NB4 (cell line): ENCODE measurements around the gene TMIE.

Experiments
- POLR2A ChIP-seq: IDR thresholded peaks from 2 replicates; pipeline ENCODE4 v1.6.1; 2011; ENCODE audit warnings: mild to moderate bottlenecking; ENCODE audit not compliant: insufficient read length; ENCODE audit errors: extremely low read depth
- TF ChIP-seq, protein P1 (sequence below): IDR thresholded peaks from one replicate; pipeline ENCODE4 v1.5.1; 2012; ENCODE audit warnings: low read depth, low read length
- TF ChIP-seq, protein P2 (sequence below): IDR thresholded peaks from 2 replicates; pipeline ENCODE4 v1.6.1; 2011; ENCODE audit warnings: low read depth, low read length

DNA sequence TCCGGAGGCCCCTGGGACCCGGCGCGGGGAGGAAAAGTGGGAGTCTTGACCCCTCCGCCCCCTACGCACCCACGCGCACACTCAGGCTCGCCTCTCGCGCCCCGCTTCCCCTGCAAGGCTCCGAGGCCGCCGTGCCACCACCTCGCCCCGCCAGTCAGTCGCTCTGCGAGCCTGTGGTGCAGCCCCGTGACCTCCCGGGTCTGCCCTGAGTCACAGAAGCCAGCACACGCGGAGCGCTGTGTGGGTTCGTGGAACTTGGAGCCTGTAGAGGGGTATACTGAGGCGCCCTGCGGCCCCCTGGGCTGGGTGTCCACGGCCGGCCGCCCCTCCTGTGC is 7.3 kb upstream of the TMIE start:
- TF ChIP-seq, protein P1, sequence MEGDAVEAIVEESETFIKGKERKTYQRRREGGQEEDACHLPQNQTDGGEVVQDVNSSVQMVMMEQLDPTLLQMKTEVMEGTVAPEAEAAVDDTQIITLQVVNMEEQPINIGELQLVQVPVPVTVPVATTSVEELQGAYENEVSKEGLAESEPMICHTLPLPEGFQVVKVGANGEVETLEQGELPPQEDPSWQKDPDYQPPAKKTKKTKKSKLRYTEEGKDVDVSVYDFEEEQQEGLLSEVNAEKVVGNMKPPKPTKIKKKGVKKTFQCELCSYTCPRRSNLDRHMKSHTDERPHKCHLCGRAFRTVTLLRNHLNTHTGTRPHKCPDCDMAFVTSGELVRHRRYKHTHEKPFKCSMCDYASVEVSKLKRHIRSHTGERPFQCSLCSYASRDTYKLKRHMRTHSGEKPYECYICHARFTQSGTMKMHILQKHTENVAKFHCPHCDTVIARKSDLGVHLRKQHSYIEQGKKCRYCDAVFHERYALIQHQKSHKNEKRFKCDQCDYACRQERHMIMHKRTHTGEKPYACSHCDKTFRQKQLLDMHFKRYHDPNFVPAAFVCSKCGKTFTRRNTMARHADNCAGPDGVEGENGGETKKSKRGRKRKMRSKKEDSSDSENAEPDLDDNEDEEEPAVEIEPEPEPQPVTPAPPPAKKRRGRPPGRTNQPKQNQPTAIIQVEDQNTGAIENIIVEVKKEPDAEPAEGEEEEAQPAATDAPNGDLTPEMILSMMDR, result no peak
- TF ChIP-seq POLR2A, result no peak
- TF ChIP-seq, protein P2, sequence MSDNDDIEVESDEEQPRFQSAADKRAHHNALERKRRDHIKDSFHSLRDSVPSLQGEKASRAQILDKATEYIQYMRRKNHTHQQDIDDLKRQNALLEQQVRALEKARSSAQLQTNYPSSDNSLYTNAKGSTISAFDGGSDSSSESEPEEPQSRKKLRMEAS, result no peak
